Smooth muscle cell (in vitro differentiated cells): Measurements from ENCODE around the gene HASPIN. TPM values are rescaled to one million over a fixed set of nuclear protein-coding genes. Genes with fewer than 3 reads are reported as not detected.

Experiments used
- DNase-seq: peaks from one replicate; lab custom pipeline; 2025; ENCODE audit not compliant: unreplicated experiment; lab: John Stamatoyannopoulos, UW
- H2AFZ ChIP-seq: fragments of 200-600 bp; sonication (generic); 2 replicates; pipeline ENCODE4 v1.6.0; 2016; ENCODE audit warnings: antibody characterized with exemption, low read depth, mild to moderate bottlenecking
- H3F3A ChIP-seq: fragments of 200-600 bp; sonication (generic); 2 replicates; pipeline ENCODE4 v1.6.0; 2017; ENCODE audit warnings: antibody characterized with exemption, low read depth
- H3K27ac ChIP-seq: fragments of 200-600 bp; sonication (generic); 2 replicates; pipeline ENCODE4 v1.5.1; 2016; ENCODE audit warnings: low read depth, mild to moderate bottlenecking
- H3K27me3 ChIP-seq: fragments of 200-600 bp; sonication (generic); 2 replicates; pipeline ENCODE4 v1.6.1; 2016; ENCODE audit warnings: low read depth, mild to moderate bottlenecking
- H3K36me3 ChIP-seq: fragments of 200-600 bp; sonication (generic); 2 replicates; pipeline ENCODE4 v1.5.1; 2016; ENCODE audit warnings: low read depth
- H3K4me1 ChIP-seq: fragments of 200-600 bp; sonication (generic); 2 replicates; pipeline ENCODE4 v1.5.1; 2016; ENCODE audit warnings: low read depth
- H3K4me2 ChIP-seq: fragments of 200-600 bp; sonication (generic); 2 replicates; pipeline ENCODE4 v1.6.0; 2016; ENCODE audit warnings: mild to moderate bottlenecking
- H3K4me3 ChIP-seq: fragments of 200-600 bp; sonication (generic); 2 replicates; pipeline ENCODE4 v1.5.1; 2016; ENCODE audit warnings: mild to moderate bottlenecking
- H3K79me2 ChIP-seq: fragments of 200-600 bp; sonication (generic); 2 replicates; pipeline ENCODE4 v1.6.0; 2016; ENCODE audit warnings: low read depth, mild to moderate bottlenecking
- H3K9ac ChIP-seq: fragments of 200-600 bp; sonication (generic); 2 replicates; pipeline ENCODE4 v1.6.0; 2016; ENCODE audit warnings: low read depth
- H3K9me3 ChIP-seq: fragments of 200-600 bp; sonication (generic); replicated peaks from 2 replicates; pipeline ENCODE4 v1.5.1; 2016; ENCODE audit warnings: low read depth
- H4K20me1 ChIP-seq: fragments of 200-600 bp; sonication (generic); 2 replicates; pipeline ENCODE4 v1.6.0; 2016; ENCODE audit warnings: low read depth
- WGBS: methylation state at CpG from one replicate; pipeline ENCODE4 v1.1.7; 2016; ENCODE audit warnings: low lambda C conversion rate; 5-methylcytosine and 5-hydroxymethylcytosine counted together
- polyA plus RNA-seq: library from polyadenylated mRNA; unstranded; fragments of >200 nt; fragmentation: Nextera tagmentation; extraction: Ambion mirVana; gene quantifications from 2 replicates; pipeline ENCODE4 v1.2.1, GENCODE V29; 2016
- total RNA-seq: library from RNA; depleted of rRNA; stranded (reverse); fragments of >200 nt; gene quantifications from 2 replicates; pipeline ENCODE4 v1.2.3, GENCODE V29; 2014
- TF ChIP-seq, protein P1 (sequence below): fragments of 200-600 bp; sonication (generic); IDR thresholded peaks from 2 replicates; pipeline ENCODE4 v1.5.1; 2017; ENCODE audit warnings: borderline replicate concordance, mild to moderate bottlenecking, antibody characterized with exemption; ENCODE audit not compliant: insufficient read depth, poor library complexity, severe bottlenecking

Gene HASPIN
- total and polyA plus RNA-seq, 2 experiments from 2014 or later = 1.2 to 2.7 TPM

GRCh38 chr17:3747805-3748204, 24.1 kb downstream of the HASPIN start:
- 96% methylated on average over 9 of the region's 9 CpGs for WGBS
- no peaks in the 10 kb centered on the region for H3K4me1 ChIP-seq

DNA sequence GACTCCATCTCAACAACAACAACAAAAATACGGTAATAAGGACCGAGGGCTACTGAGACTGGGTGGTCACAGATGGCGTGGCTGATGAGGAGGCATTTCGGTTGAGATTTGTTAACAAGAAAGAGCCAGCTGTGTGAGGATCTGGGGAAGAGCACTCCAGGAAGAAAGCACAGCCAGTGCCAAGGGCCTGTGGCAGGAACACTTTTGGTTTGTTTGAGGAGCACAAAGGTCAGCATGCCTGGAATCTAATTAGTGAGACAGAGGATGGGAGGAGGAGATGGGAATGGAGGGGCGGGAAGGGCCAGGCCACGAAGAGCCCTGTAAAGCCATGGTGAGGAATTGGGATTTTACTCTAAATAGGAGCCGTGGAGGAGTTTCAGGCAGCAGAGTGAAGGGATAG, 24.9 kb downstream of the HASPIN start:
- Histone ChIP-seq H3K36me3 (no peaks in the 10 kb centered on the region), H2AFZ (no peak overlapping the region), H3K4me2 (no peak overlapping the region), H3K4me3 (no peak overlapping the region), H3K27me3 (no peaks in the 10 kb centered on the region), H3F3A (no peaks in the 10 kb centered on the region), H3K4me1 (no peaks in the 10 kb centered on the region), H3K9ac (no peak overlapping the region), H3K9me3 (no peaks in the 10 kb centered on the region), H3K27ac (no peak overlapping the region), H4K20me1 (no peaks in the 10 kb centered on the region), H3K79me2 (no peaks in the 10 kb centered on the region)
- whole genome bisulfite sequencing = 93% methylated on average over 7 of the region's 7 CpGs
- no peak for DNase-seq
- TF ChIP-seq, protein P1, sequence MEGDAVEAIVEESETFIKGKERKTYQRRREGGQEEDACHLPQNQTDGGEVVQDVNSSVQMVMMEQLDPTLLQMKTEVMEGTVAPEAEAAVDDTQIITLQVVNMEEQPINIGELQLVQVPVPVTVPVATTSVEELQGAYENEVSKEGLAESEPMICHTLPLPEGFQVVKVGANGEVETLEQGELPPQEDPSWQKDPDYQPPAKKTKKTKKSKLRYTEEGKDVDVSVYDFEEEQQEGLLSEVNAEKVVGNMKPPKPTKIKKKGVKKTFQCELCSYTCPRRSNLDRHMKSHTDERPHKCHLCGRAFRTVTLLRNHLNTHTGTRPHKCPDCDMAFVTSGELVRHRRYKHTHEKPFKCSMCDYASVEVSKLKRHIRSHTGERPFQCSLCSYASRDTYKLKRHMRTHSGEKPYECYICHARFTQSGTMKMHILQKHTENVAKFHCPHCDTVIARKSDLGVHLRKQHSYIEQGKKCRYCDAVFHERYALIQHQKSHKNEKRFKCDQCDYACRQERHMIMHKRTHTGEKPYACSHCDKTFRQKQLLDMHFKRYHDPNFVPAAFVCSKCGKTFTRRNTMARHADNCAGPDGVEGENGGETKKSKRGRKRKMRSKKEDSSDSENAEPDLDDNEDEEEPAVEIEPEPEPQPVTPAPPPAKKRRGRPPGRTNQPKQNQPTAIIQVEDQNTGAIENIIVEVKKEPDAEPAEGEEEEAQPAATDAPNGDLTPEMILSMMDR = no peak

More at GRCh38 chr17:3747805-3748204, 24.1 kb downstream of the HASPIN start:
- no peaks in the 10 kb centered on the region for H4K20me1 ChIP-seq
- DNase-seq = no peak
- H3K4me3 ChIP-seq = no peak overlapping the region
- no peaks in the 10 kb centered on the region for H3K79me2 ChIP-seq
- TF ChIP-seq, protein P1 = no peak
- no peak overlapping the region for H3K9ac ChIP-seq
- H3K27me3 ChIP-seq = no peaks in the 10 kb centered on the region
- H3K4me2 ChIP-seq = no peak overlapping the region
- no peak overlapping the region for H2AFZ ChIP-seq
- no peaks in the 10 kb centered on the region for H3K36me3 ChIP-seq
- H3F3A ChIP-seq = no peaks in the 10 kb centered on the region
- H3K9me3 ChIP-seq = no peaks in the 10 kb centered on the region
- no peak overlapping the region for H3K27ac ChIP-seq

- H2AFZ ChIP-seq = no peak overlapping the region
- H3K9ac ChIP-seq = no peak overlapping the region
- no peaks in the 10 kb centered on the region for H4K20me1 ChIP-seq
- no peaks in the 10 kb centered on the region for H3K79me2 ChIP-seq
- 95% methylated on average over 17 of the region's 17 CpGs for WGBS
- no peak for DNase-seq
- H3K36me3 ChIP-seq = no peaks in the 10 kb centered on the region
- TF ChIP-seq, protein P1 = no peak
- H3K4me1 ChIP-seq = no peaks in the 10 kb centered on the region
- H3K9me3 ChIP-seq = no peaks in the 10 kb centered on the region
- no peak overlapping the region for H3K27ac ChIP-seq
- no peak overlapping the region for H3K4me2 ChIP-seq
- no peaks in the 10 kb centered on the region for H3F3A ChIP-seq
- H3K4me3 ChIP-seq = no peak overlapping the region
- H3K27me3 ChIP-seq = no peaks in the 10 kb centered on the region
These were observed 26.6 kb downstream of the HASPIN start for GRCh38 chr17:3750296-3750695.

DNA sequence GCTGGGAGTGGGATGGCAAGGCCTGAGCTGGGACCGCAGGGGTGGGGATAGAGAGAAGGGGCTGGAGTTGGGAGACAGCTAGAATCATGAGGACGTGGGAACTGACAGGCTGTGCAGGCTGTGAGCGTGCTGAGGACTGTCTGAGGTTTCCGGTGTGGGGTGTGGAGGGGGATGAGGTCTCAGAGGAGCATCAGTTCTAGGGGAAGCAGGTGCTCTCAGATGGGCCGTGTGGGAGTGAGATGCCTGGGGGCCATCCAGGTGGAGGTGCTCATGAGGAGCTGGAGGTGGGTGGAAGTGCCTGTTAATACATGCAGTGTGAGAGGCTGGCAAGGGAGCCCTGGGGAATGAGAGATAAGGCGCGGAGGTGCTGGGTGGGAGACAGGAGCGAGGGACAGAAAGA, 27.2 kb downstream of the HASPIN start:
- no peaks in the 10 kb centered on the region for H3K9me3 ChIP-seq
- H3K27me3 ChIP-seq = no peaks in the 10 kb centered on the region
- TF ChIP-seq, protein P1 = no peak
- no peak overlapping the region for H3K4me2 ChIP-seq
- WGBS = 90% methylated on average over 8 of the region's 8 CpGs
- H3K79me2 ChIP-seq = no peaks in the 10 kb centered on the region
- no peak for DNase-seq
- no peaks in the 10 kb centered on the region for H3K4me1 ChIP-seq
- H3K27ac ChIP-seq = no peak overlapping the region
- H3K9ac ChIP-seq = no peak overlapping the region
- H2AFZ ChIP-seq = no peak overlapping the region
- no peaks in the 10 kb centered on the region for H4K20me1 ChIP-seq
- no peak overlapping the region for H3K4me3 ChIP-seq
- H3K36me3 ChIP-seq = no peaks in the 10 kb centered on the region
- no peaks in the 10 kb centered on the region for H3F3A ChIP-seq
